Esophagus (tissue), 2 donors: ENCODE measurements around the gene LAMB1. TPM values are rescaled to one million over a fixed set of nuclear protein-coding genes. Genes with fewer than 3 reads are reported as not detected.
"Not testable (repeated sequence)": the region's sequence is repeated elsewhere in the genome, so short reads cannot be mapped to it uniquely, and the experiment has no call there.

Experiments
- H3K27ac ChIP-seq, 2 donors: one replicate each; pipeline ENCODE4 v1.5.1; 2013; ENCODE audit warnings: low read depth in 2 of 2, mild to moderate bottlenecking in 2 of 2, inconsistent platforms in 1 of 2, low read length in 1 of 2, moderate library complexity in 1 of 2
- H3K27me3 ChIP-seq, 2 donors: one replicate each; pipeline ENCODE4 v1.6.1; 2013; ENCODE audit warnings: low read length in 2 of 2, control low read depth in 1 of 2, mild to moderate bottlenecking in 1 of 2; ENCODE audit not compliant: insufficient read depth in 2 of 2, control insufficient read depth in 1 of 2
- H3K36me3 ChIP-seq, 2 donors: one replicate each; pipeline ENCODE4 v1.6.1; 2013; ENCODE audit warnings: low read length in 1 of 2; ENCODE audit not compliant: control insufficient read depth in 2 of 2, insufficient read depth in 2 of 2
- H3K4me1 ChIP-seq, 2 donors: one replicate each; pipeline ENCODE4 v1.6.1; 2013; ENCODE audit warnings: low read length in 1 of 2; ENCODE audit not compliant: control insufficient read depth in 2 of 2, insufficient read depth in 2 of 2
- H3K4me3 ChIP-seq, 2 donors: one replicate each; pipeline ENCODE4 v1.5.1; 2013; ENCODE audit warnings: low read length in 2 of 2, mild to moderate bottlenecking in 2 of 2, low read depth in 1 of 2, moderate library complexity in 1 of 2
- H3K9me3 ChIP-seq, 2 donors: one replicate each; pipeline ENCODE4 v1.6.1; 2013; ENCODE audit warnings: mild to moderate bottlenecking in 2 of 2, low read depth in 1 of 2, low read length in 1 of 2, moderate library complexity in 1 of 2; ENCODE audit not compliant: control insufficient read depth in 2 of 2, insufficient read depth in 1 of 2
- WGBS, 2 donors: extraction: QIAGEN DNeasy Blood & Tissue Kit; methylation state at CpG; one replicate each; pipeline ENCODE4 v1.1.7; 2013; 5-methylcytosine and 5-hydroxymethylcytosine counted together
- polyA plus RNA-seq, 2 donors: library from polyadenylated mRNA; stranded (reverse); fragments of 200-250 nt; gene quantifications; one replicate each; pipeline ENCODE4 v1.2.3, GENCODE V29; 2013
- donor health status: healthy with polysubstance abuse.
- donor health status: Bipolar disorder and iron deficiency.

LAMB1 gene
- polyA plus RNA-seq, 2 donors, result 25.2 to 27.5 TPM

- no peaks in the 10 kb centered on the region for H3K9me3 ChIP-seq
- no peaks in the 10 kb centered on the region for H3K4me1 ChIP-seq
- no peaks in the 10 kb centered on the region for H3K36me3 ChIP-seq
- H3K27me3 ChIP-seq, result no peaks in the 10 kb centered on the region
- H3K4me3 ChIP-seq, result peak overlapping the region; percentile 76 to 78
- H3K27ac ChIP-seq, result peak overlapping the region; percentile 93 to 96
- 26 to 28% methylated on average over 9 of the region's 9 CpGs for WGBS, 2 donors
These were observed 111.2 kb downstream of the LAMB1 start for GRCh38 chr7:107891636-107892366.

GRCh38 chr7:107890962-107891635, 111.9 kb downstream of the LAMB1 start, which contains the start of gene DLD:
Gene DLD, plus strand, starts transcription at chr7:107891183. Its CDS starts 68 bp downstream, at chr7:107891251.
- Histone ChIP-seq H3K36me3 (no peaks in the 10 kb centered on the region), H3K4me1 (no peaks in the 10 kb centered on the region), H3K27ac (peak within 1 kb of the TSS; percentile 93 to 96), H3K27me3 (no peaks in the 10 kb centered on the region), H3K4me3 (peak within 1 kb of the TSS; percentile 76 to 78), H3K9me3 (no peaks in the 10 kb centered on the region)
- 0% methylated on average over 55 of the region's 55 CpGs for WGBS, 2 donors

GRCh38 chr7:107890493-107890961, 112.4 kb downstream of the LAMB1 start:
- WGBS, 2 donors, result 2 to 3% methylated on average over 7 of the region's 7 CpGs
- Histone ChIP-seq H3K4me1 (no peaks in the 10 kb centered on the region), H3K9me3 (no peaks in the 10 kb centered on the region), H3K4me3 (peak overlapping the region; percentile 76 to 78), H3K27me3 (no peaks in the 10 kb centered on the region), H3K27ac (peak overlapping the region; percentile 93 to 96), H3K36me3 (no peaks in the 10 kb centered on the region)

- no peak overlapping the region for H3K27ac ChIP-seq
- WGBS, 2 donors, result 62 to 67% methylated on average over 3 of the region's 3 CpGs
- H3K36me3 ChIP-seq, result no peaks in the 10 kb centered on the region
- no peaks in the 10 kb centered on the region for H3K9me3 ChIP-seq
- H3K4me1 ChIP-seq, result no peaks in the 10 kb centered on the region
- H3K4me3 ChIP-seq, result no peak overlapping the region
- H3K27me3 ChIP-seq, result no peaks in the 10 kb centered on the region
These were observed 113.0 kb downstream of the LAMB1 start for GRCh38 chr7:107889992-107890391.

- not testable (repeated sequence) for H3K4me3 ChIP-seq, H3K27me3 ChIP-seq, H3K27ac ChIP-seq, H3K9me3 ChIP-seq, H3K36me3 ChIP-seq, H3K4me1 ChIP-seq
- 95 to 96% methylated on average over 22 of the region's 22 CpGs for WGBS, 2 donors
These were observed 115.1 kb downstream of the LAMB1 start for GRCh38 chr7:107887827-107888226.

GRCh38 chr7:107884066-107884818, 118.7 kb downstream of the LAMB1 start:
- WGBS, 2 donors, result 71 to 73% methylated on average over 6 of the region's 6 CpGs
- H3K9me3 ChIP-seq, result no peaks in the 10 kb centered on the region
- no peaks in the 10 kb centered on the region for H3K27me3 ChIP-seq
- no peaks in the 10 kb centered on the region for H3K36me3 ChIP-seq
- H3K27ac ChIP-seq, result no peak overlapping the region
- no peak overlapping the region for H3K4me3 ChIP-seq
- no peaks in the 10 kb centered on the region for H3K4me1 ChIP-seq

GRCh38 chr7:107882766-107883165, 120.2 kb downstream of the LAMB1 start:
- 56 to 61% methylated on average over 2 of the region's 2 CpGs for WGBS, 2 donors
- Histone ChIP-seq H3K27me3 (no peaks in the 10 kb centered on the region), H3K4me1 (no peaks in the 10 kb centered on the region), H3K9me3 (no peaks in the 10 kb centered on the region), H3K4me3 (no peak overlapping the region), H3K27ac (no peak overlapping the region), H3K36me3 (no peaks in the 10 kb centered on the region)

- no peaks in the 10 kb centered on the region for H3K4me1 ChIP-seq
- no peaks in the 10 kb centered on the region for H3K27me3 ChIP-seq
- no peaks in the 10 kb centered on the region for H3K9me3 ChIP-seq
- WGBS, 2 donors, result 0 to 1% methylated on average over 3 of the region's 3 CpGs
- H3K27ac ChIP-seq, result no peak overlapping the region
- H3K4me3 ChIP-seq, result no peak overlapping the region
- no peaks in the 10 kb centered on the region for H3K36me3 ChIP-seq
These were observed 123.4 kb downstream of the LAMB1 start for GRCh38 chr7:107879400-107880035.

- H3K27me3 ChIP-seq, result no peaks in the 10 kb centered on the region
- no peak overlapping the region for H3K27ac ChIP-seq
- H3K36me3 ChIP-seq, result no peaks in the 10 kb centered on the region
- no peaks in the 10 kb centered on the region for H3K4me1 ChIP-seq
- no peak overlapping the region for H3K4me3 ChIP-seq
- WGBS, 2 donors, result 48 to 62% methylated on average over 3 of the region's 3 CpGs
- no peaks in the 10 kb centered on the region for H3K9me3 ChIP-seq
These were observed 124.3 kb downstream of the LAMB1 start for GRCh38 chr7:107878636-107879035.
